Ovary (tissue), 9 donors: Measurements from ENCODE around the gene DGCR8. TPM values are rescaled to one million over a fixed set of nuclear protein-coding genes. Genes with fewer than 3 reads are reported as not detected.

Source experiments
- DNase-seq, 5 donors: peaks; one replicate each; pipeline ENCODE4 v3.0.0-alpha.2; 2019 to 2020
- H3K27ac ChIP-seq, 2 donors: fragments of 200-600 bp; one replicate each; pipeline versions ENCODE4 v1.5.1 to v1.8.0; 2019 to 2022
- H3K27me3 ChIP-seq: fragments of 200-600 bp; one replicate; pipeline ENCODE4 v1.8.0; 2022
- H3K36me3 ChIP-seq: fragments of 200-600 bp; sonication (generic); one replicate; pipeline ENCODE4 v1.5.1; 2019
- H3K4me1 ChIP-seq: one replicate; pipeline ENCODE4 v1.8.1; 2013; ENCODE audit warnings: mild to moderate bottlenecking, moderate library complexity; ENCODE audit not compliant: insufficient read depth
- H3K4me3 ChIP-seq: fragments of 200-600 bp; sonication (generic); one replicate; pipeline ENCODE4 v1.5.1; 2017
- H3K9me3 ChIP-seq, 2 donors: fragments of 200-600 bp in 1 of 2; sonication (generic) in 1 of 2; one replicate each; pipeline versions ENCODE4 v1.5.1 to v1.8.1; 2013 to 2019; ENCODE audit warnings: mild to moderate bottlenecking in 1 of 2, moderate library complexity in 1 of 2
- EP300 ChIP-seq: sonication (generic); formaldehyde crosslinking; IDR thresholded peaks from one replicate; pipeline ENCODE4 v1.6.1; 2017; ENCODE audit warnings: antibody characterized with exemption
- POLR2A ChIP-seq: fragments of 450-650 bp; IDR thresholded peaks from one replicate; pipeline ENCODE4 v1.6.1; 2017; ENCODE audit warnings: antibody characterized with exemption, mild to moderate bottlenecking, moderate library complexity
- WGBS, 3 donors: extraction: QIAGEN DNeasy Blood & Tissue Kit in 1 of 3; methylation state at CpG; one replicate each; pipeline versions ENCODE4 v1.1.5 to v1.1.7; 2013 to 2017; 5-methylcytosine and 5-hydroxymethylcytosine counted together
- intact Hi-C, 4 donors: fragments of 100-400 bp; cut with DNase I; formaldehyde crosslinking; loops; one replicate each; pipeline versions ENCODE4 v1.11.0 to v1.15.1; 2022 to 2023
- polyA plus RNA-seq, 2 donors: library from polyadenylated mRNA; stranded (reverse); fragments of 200-250 nt in 1 of 2; fragments of 350-450 nt in 1 of 2; fragmentation: Illumina TruSeq in 1 of 2; extraction: RNeasy Lipid Tissue Mini Kit (QIAGEN cat#74804) in 1 of 2; gene quantifications; one replicate each; pipeline ENCODE4 v1.2.3, GENCODE V29; 2013 to 2014
- total RNA-seq, 7 donors: library from RNA; depleted of rRNA in 2 of 7; stranded (reverse); fragments of >200 nt in 2 of 7; fragmentation: NEBNext Ultra II Directional in 3 of 7; extraction: Animal tissue kit (Norgen Biotek cat#: 25700) in 3 of 7; gene quantifications; one replicate each; pipeline versions ENCODE4 v1.1.0 to v1.2.4, GENCODE V29; 2016 to 2023
- TF ChIP-seq, protein P1 (sequence below), 3 donors: fragments of 450-650 bp in 2 of 3; fragments of 200-600 bp in 1 of 3; IDR thresholded peaks; one replicate each; pipeline versions ENCODE4 v1.5.1 to v1.8.0; 2016 to 2022; ENCODE audit warnings: antibody characterized with exemption in 3 of 3, mild to moderate bottlenecking in 1 of 3
- donor health status: DM: no; HTN: no; CAD: no; lungs with moderate emphysema.
- donor health status: DM: no; HTN: no; CAD: no.
- donor health status: Bipolar disorder and iron deficiency.
- donor health status: DM: yes; HTN: yes; CAD: no.
- donor health status: DM: no; HTN: no; CAD: no.
- donor health status: DM: yes; HTN: yes; CAD: no.

DGCR8 gene
- total and polyA plus RNA-seq, 9 donors, result 15.9 to 46.5 (median 37.6) TPM

DNA sequence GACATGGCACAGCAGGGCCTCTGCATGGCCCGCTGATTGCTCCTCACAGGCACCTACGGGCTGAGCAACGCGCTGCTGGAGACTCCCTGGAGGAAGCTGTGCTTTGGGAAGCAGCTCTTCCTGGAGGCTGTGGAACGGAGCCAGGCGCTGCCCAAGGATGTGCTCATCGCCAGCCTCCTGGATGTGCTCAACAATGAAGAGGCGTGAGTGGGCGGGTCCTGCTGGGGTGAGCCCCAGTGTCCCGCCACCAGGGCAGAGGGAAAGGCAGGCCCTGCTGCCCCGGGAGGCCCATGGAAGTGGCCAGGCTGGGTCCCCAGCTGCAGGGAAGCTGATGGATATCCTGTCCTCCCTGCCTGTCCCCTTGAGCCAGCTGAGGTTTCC lies 18.6 kb upstream of the DGCR8 start:
- no peak for DNase-seq
- intact Hi-C loops, result no loop called here

DNA sequence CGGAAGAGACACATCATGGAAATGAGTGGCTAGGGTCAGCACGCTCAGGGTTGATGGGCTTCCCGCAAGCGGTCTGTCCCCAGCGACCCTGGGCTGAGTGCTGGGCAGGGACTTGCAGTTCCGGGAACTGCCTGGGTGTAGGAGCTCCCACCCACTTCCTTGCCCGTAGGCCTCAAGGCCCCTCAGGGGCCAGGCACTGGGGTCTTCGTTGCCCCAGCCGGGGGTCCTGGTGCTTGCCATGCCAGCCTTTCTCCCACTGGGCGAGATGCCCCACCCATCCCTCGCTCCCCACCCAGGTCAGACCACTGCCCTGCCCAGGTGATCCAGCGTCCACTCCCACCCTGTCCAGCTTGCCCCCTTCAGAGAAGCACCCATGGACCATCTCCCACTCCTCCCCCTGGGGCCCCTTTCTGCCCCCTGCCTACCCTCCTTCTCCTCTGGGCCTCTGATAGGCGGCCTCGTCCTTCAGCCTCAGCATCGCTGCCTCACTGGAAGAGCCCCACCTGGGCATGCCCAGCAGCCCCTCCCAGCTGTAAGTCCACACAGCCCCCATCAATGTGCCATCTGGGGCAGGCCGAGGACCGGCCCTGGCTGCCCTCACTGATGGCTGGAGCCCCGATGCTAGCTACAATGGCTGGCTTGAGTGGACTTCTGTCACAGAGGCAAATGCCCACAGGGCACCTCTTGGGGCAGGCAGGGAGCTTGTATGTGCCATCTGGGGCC lies 17.8 kb upstream of the DGCR8 start:
- Histone ChIP-seq H3K27me3 (no peaks in the 10 kb centered on the region), H3K36me3 (no peaks in the 10 kb centered on the region)
- DNase-seq, result no peak

More for the DNA sequence above, 18.6 kb upstream of the DGCR8 start:
- no peak for TF ChIP-seq POLR2A
- TF ChIP-seq EP300, result no peak
- TF ChIP-seq, protein P1, sequence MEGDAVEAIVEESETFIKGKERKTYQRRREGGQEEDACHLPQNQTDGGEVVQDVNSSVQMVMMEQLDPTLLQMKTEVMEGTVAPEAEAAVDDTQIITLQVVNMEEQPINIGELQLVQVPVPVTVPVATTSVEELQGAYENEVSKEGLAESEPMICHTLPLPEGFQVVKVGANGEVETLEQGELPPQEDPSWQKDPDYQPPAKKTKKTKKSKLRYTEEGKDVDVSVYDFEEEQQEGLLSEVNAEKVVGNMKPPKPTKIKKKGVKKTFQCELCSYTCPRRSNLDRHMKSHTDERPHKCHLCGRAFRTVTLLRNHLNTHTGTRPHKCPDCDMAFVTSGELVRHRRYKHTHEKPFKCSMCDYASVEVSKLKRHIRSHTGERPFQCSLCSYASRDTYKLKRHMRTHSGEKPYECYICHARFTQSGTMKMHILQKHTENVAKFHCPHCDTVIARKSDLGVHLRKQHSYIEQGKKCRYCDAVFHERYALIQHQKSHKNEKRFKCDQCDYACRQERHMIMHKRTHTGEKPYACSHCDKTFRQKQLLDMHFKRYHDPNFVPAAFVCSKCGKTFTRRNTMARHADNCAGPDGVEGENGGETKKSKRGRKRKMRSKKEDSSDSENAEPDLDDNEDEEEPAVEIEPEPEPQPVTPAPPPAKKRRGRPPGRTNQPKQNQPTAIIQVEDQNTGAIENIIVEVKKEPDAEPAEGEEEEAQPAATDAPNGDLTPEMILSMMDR (IDR thresholded peaks at IDR 0.05), result no peak
- no peaks in the 10 kb centered on the region for H3K27me3 ChIP-seq
- H3K4me1 ChIP-seq, result no peaks in the 10 kb centered on the region
- WGBS, 3 donors, result 83 to 94% (median 90%) methylated on average over 11 of the region's 11 CpGs
- H3K9me3 ChIP-seq, result no peaks in the 10 kb centered on the region
- no peak overlapping the region for H3K4me3 ChIP-seq
- no peaks in the 10 kb centered on the region for H3K36me3 ChIP-seq
- H3K27ac ChIP-seq, result no peak overlapping the region

GRCh38 chr22:20062766-20063083 lies 17.3 kb upstream of the DGCR8 start:
- intact Hi-C loops, result no loop called here
- H3K27ac ChIP-seq, result no peak overlapping the region
- no peaks in the 10 kb centered on the region for H3K27me3 ChIP-seq
- no peaks in the 10 kb centered on the region for H3K36me3 ChIP-seq
- no peak for DNase-seq
- no peaks in the 10 kb centered on the region for H3K4me1 ChIP-seq
- TF ChIP-seq EP300 (no peak), POLR2A (no peak)
- TF ChIP-seq, protein P1 (IDR thresholded peaks at IDR 0.05), result no peak
- 85 to 89% (median 87%) methylated on average over 11 of the region's 11 CpGs for WGBS, 3 donors
- H3K9me3 ChIP-seq, result no peaks in the 10 kb centered on the region
- no peak overlapping the region for H3K4me3 ChIP-seq

More for the DNA sequence above, 17.8 kb upstream of the DGCR8 start:
- Histone ChIP-seq H3K9me3 (no peaks in the 10 kb centered on the region), H3K27ac (no peak overlapping the region), H3K4me1 (no peaks in the 10 kb centered on the region), H3K4me3 (no peak overlapping the region)
- 92 to 96% (median 95%) methylated on average over 18 of the region's 18 CpGs for WGBS, 3 donors
- TF ChIP-seq POLR2A, result no peak
- no peak for TF ChIP-seq EP300
- intact Hi-C loops, result no loop called here

- H3K36me3 ChIP-seq, result no peaks in the 10 kb centered on the region
- H3K4me3 ChIP-seq, result no peak overlapping the region
- H3K27ac ChIP-seq, result no peak overlapping the region
- H3K9me3 ChIP-seq, result no peaks in the 10 kb centered on the region
- no peak for DNase-seq
- no peaks in the 10 kb centered on the region for H3K4me1 ChIP-seq
- intact Hi-C loops, result no loop called here
- no peaks in the 10 kb centered on the region for H3K27me3 ChIP-seq
- 89 to 91% (median 90%) methylated on average over 24 to 27 of the region's 27 CpGs for WGBS, 3 donors
- TF ChIP-seq, protein P1 (IDR thresholded peaks at IDR 0.05), result no peak
- TF ChIP-seq EP300, result no peak
- no peak for TF ChIP-seq POLR2A
Measured at GRCh38 chr22:20063271-20064139, 16.5 kb upstream of the DGCR8 start.

- TF ChIP-seq POLR2A, result no peak
- TF ChIP-seq, protein P1 (IDR thresholded peaks at IDR 0.05), result no peak
- no peak for TF ChIP-seq EP300
- Histone ChIP-seq H3K27ac (no peak overlapping the region), H3K36me3 (no peaks in the 10 kb centered on the region), H3K4me1 (no peaks in the 10 kb centered on the region), H3K4me3 (no peak overlapping the region), H3K9me3 (no peaks in the 10 kb centered on the region), H3K27me3 (no peaks in the 10 kb centered on the region)
- intact Hi-C loops, result no loop called here
- DNase-seq, result no peak
- 89 to 97% (median 94%) methylated on average over 3 of the region's 3 CpGs for WGBS, 3 donors
Measured at GRCh38 chr22:20064140-20064480, 15.9 kb upstream of the DGCR8 start.
